ENCODE measurements around the gene MUSK. TPM values are rescaled to one million over a fixed set of nuclear protein-coding genes. Genes with fewer than 3 reads are reported as not detected.

Gene MUSK
- total and polyA plus RNA-seq, 2 of the 8 experiments (the other 6 are each of a cell fraction or from before 2014, with no cell fraction given), result not detected

- TF ChIP-seq ZNF274 (IDR thresholded peaks at IDR 0.05; ENCODE audit: borderline replicate concordance, extremely low read depth, low read length) (no peak), BACH1 (IDR thresholded peaks at IDR 0.05; ENCODE audit: low read length) (no peak), SIX5 (IDR thresholded peaks at IDR 0.05; ENCODE audit: low read depth, low read length) (no peak), TBP (IDR thresholded peaks at IDR 0.05; ENCODE audit: low read depth, low read length) (no peak), RNF2 (IDR thresholded peaks at IDR 0.05; ENCODE audit: borderline replicate concordance, low read depth, low read length, missing control alignments, poor library complexity, severe bottlenecking) (no peak), MAFK (IDR thresholded peaks at IDR 0.05; ENCODE audit: low read depth, low read length) (no peak)
- no peak overlapping the region for H4K8ac ChIP-seq (ENCODE audit: extremely low read depth, insufficient read depth, low read length)
- H3K9me3 ChIP-seq (ENCODE audit: insufficient read depth in 2 of 2, low read depth in 1 of 2, low read length in 1 of 2), result no peaks in the 10 kb centered on the region; a peak in 1 of 4 replicates
- FAIRE-seq (no peak), DNase-seq (ENCODE audit: low read depth in 1 of 2, low spot score in 2 of 2) (no peak)
- H3K79me2 ChIP-seq (ENCODE audit: control insufficient read depth in 1 of 2, insufficient read depth in 2 of 2, low read length in 2 of 2), result no peaks in the 10 kb centered on the region
- no peak overlapping the region for H3K18ac ChIP-seq (ENCODE audit: extremely low read depth, low read length)
- H2BK20ac ChIP-seq (ENCODE audit: low read length), result no peak overlapping the region
- no peak overlapping the region for H3K23ac ChIP-seq (ENCODE audit: insufficient read length)
- H3K4me3 ChIP-seq (ENCODE audit: extremely low read depth in 1 of 4, insufficient read depth in 2 of 4, low read depth in 3 of 4, low read length in 4 of 4), result no peak overlapping the region
- POLR2A ChIA-PET (ENCODE audit: partially characterized antibody), result no interaction called here
- no peak overlapping the region for H2AK5ac ChIP-seq (ENCODE audit: low read depth, low read length)
- CTCF ChIA-PET (ENCODE audit: partially characterized antibody), result no interaction called here
- no peak overlapping the region for H4K5ac ChIP-seq (ENCODE audit: insufficient read length, low read depth, low read length)
- H3K56ac ChIP-seq (replicated peaks; ENCODE audit: insufficient read length, low read depth, low read length), result no peak overlapping the region
- H2BK120ac ChIP-seq (replicated peaks; ENCODE audit: low read depth, low read length), result no peak overlapping the region
- H3K4me2 ChIP-seq (ENCODE audit: insufficient read depth in 1 of 2, low read depth in 2 of 2, low read length in 2 of 2), result no peak overlapping the region
- no peaks in the 10 kb centered on the region for H3K4me1 ChIP-seq (replicated peaks in 1 of 4; ENCODE audit: control insufficient read depth in 3 of 4, insufficient read depth in 4 of 4, low read length in 3 of 4)
- H3K27me3 ChIP-seq (replicated peaks in 1 of 4; ENCODE audit: control insufficient read depth in 3 of 4, extremely low read depth in 1 of 4, insufficient read depth in 3 of 4, low read length in 3 of 4), result no peaks in the 10 kb centered on the region
- H2BK5ac ChIP-seq (ENCODE audit: low read depth, low read length), result no peak overlapping the region
- no peak overlapping the region for H2BK12ac ChIP-seq (ENCODE audit: low read depth, low read length)
- H3K14ac ChIP-seq (ENCODE audit: insufficient read length), result no peak overlapping the region
- H3K4ac ChIP-seq (replicated peaks; ENCODE audit: insufficient read length, low read depth, low read length), result no peak overlapping the region
- H3K79me1 ChIP-seq (ENCODE audit: low read depth, low read length), result no peaks in the 10 kb centered on the region
- H3K27ac ChIP-seq (ENCODE audit: low read depth, low read length), result no peak overlapping the region
- no peak overlapping the region for H2AFZ ChIP-seq (ENCODE audit: low read length)
- no peak overlapping the region for H2BK15ac ChIP-seq (ENCODE audit: low read length)
- no peaks in the 10 kb centered on the region for H3K23me2 ChIP-seq (ENCODE audit: low read depth, low read length)
- H4K91ac ChIP-seq (replicated peaks; ENCODE audit: insufficient read length, low read length), result no peak overlapping the region
- H3K36me3 ChIP-seq (ENCODE audit: control insufficient read depth in 2 of 4, insufficient read depth in 4 of 4, low read length in 3 of 4), result no peaks in the 10 kb centered on the region
- H3K9ac ChIP-seq (replicated peaks in 1 of 4; ENCODE audit: extremely low read depth in 1 of 4, low read depth in 3 of 4, low read length in 3 of 4), result no peak overlapping the region
- no peaks in the 10 kb centered on the region for H4K20me1 ChIP-seq (replicated peaks in 1 of 2; ENCODE audit: control insufficient read depth in 1 of 2, insufficient read depth in 2 of 2, low read length in 2 of 2)
These were observed 120.3 kb downstream of the MUSK start for GRCh38 chr9:110788871-110789270.
